ENCODE measurements around the gene KIAA1328.

KIAA1328 gene

GRCh38 chr18:37259711-37260110 is 430.8 kb downstream of the KIAA1328 start:
- DNase-seq = no peak

DNA sequence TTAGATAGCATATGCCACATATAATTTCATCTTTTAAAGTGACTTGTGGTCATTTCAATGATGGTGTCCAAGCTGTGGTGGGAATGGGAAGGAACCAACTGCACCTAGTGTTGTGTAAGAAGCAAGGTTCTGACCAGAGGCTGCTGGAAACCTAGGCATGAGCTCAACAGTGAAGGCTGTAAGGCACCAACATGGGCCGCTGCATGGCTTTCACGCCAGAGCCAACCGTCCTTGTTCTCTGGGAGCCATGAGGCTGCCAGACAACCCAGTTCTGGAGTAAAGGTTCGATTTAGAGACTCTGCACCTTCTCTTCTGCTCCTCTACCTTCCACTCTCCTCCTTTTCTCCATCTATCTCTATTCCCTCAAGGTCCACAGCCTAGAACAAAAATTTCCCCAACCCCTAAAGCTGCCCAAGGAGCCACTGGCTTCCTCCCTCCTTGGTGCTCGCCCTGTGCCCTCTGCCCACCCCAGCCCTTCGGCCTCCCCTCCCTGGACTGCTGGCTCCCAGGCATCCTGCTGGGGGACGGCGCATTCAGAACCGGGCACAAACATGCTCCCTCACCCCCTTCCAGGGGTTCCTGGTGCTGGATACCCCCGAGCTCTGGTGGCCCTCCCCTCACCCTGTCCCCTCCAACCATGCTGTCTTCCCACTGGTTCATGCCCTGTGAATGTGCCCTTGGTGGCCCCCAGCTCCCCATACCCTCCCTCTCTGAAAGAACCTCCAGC is 431.6 kb downstream of the KIAA1328 start:
- DNase-seq = no peak

DNA sequence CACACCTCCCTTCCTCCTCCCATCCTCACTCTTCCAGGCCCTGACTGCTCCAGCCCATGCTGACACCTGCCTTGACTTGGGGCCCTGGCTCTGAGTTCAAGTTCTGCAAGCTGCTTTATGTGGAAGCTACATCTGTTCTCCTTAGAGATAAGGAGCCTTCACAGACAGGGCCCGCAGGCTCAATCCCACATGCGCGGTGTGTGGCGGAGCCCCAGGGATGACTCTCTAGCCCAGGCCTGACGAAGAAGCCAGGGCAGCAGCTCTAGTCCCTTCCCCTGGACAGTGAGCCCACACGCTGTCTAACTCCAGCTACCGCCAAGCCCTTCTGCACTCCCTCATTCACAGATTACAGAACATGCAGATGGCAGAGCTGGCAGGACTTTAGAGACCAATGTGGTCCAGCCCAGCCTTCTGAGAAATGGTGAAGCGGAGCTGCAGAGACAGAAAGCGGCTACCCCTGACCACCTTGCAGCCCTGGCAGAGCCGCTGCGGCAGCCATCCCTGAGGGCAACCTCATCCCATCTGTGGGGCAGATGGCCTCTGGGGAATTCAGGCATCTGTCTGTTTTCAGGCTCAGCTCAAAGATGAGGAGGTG is 432.4 kb downstream of the KIAA1328 start:
- DNase-seq = no peak

GRCh38 chr18:37261988-37262387 is 433.1 kb downstream of the KIAA1328 start:
- no peak for DNase-seq

DNA sequence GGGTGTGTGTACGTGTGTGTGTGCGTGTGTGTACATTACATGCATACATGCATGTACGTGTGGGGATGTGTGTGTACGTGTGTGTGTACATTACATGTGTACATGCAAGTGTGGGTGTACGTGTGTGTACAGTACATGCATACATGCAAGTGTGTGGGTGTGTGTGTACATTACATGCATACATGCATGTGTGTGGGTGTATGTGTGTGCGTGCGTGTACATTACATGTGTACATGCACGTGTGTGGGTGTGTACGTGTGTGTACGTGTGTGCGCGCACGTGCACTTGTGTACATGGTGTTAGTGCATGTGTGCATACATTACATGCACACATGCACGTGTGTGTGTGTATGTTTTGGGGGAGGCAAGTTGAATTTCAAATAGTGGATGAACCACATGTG is 436.0 kb downstream of the KIAA1328 start:
- DNase-seq = no peak

GRCh38 chr18:37265382-37265781 is 436.5 kb downstream of the KIAA1328 start:
- no peak for DNase-seq

DNA sequence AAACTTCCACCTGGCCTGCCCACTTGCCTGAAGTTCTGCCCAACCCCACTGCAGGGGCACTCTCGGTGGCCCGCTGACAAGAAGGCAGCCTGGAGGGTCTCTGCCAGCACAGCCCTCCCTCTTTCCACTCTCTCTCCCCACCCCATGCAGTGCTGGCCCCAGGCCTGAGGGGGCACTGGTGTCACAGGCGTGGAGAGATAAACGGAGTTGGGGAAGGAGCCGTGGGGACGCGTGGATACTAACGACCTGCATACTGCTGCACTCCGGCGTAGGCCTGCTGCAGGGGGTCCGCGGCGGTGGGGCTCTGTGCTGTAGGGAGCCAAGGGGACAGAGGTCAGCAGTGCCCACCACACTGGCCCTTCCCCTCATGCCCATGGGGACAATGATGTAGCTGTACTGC is 437.4 kb downstream of the KIAA1328 start:
- DNase-seq = no peak

DNA sequence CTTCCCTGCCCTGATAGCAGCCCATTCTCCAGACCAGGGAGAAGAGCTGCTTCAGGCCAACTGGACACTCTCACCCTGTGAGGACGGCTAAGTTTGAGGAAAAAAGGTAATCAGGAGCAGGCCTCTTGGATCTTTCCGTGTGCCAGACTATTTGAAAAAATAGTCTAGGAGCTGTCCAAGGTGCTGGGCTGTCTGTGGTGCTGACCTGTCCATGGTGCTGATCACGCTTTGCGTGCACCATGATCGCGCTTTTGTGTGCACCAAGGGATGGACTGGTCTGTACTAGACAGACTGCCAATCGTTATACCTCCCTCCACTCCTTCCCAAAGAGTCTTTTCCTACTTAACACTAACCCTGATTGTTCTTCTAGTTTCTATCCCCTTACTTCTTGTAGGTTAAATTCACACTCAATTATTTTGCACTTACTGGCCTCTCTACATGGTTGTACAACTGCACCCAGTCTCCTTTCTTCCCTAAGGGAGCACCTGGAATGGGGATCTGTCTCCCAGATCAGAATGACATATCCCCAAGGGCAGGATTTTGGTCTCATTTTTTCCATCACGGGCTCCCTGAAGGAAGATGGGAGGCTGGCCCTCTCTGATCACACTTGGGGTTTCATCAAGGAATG is 441.2 kb downstream of the KIAA1328 start:
- DNase-seq = no peak

- no peak for DNase-seq
Measured at GRCh38 chr18:37270666-37271052, 441.7 kb downstream of the KIAA1328 start.

GRCh38 chr18:37272226-37272625 is 443.3 kb downstream of the KIAA1328 start:
- DNase-seq = no peak

GRCh38 chr18:37272841-37273240 is 443.9 kb downstream of the KIAA1328 start:
- no peak for DNase-seq

GRCh38 chr18:37274309-37275236 is 445.6 kb downstream of the KIAA1328 start:
- DNase-seq = no peak

DNA sequence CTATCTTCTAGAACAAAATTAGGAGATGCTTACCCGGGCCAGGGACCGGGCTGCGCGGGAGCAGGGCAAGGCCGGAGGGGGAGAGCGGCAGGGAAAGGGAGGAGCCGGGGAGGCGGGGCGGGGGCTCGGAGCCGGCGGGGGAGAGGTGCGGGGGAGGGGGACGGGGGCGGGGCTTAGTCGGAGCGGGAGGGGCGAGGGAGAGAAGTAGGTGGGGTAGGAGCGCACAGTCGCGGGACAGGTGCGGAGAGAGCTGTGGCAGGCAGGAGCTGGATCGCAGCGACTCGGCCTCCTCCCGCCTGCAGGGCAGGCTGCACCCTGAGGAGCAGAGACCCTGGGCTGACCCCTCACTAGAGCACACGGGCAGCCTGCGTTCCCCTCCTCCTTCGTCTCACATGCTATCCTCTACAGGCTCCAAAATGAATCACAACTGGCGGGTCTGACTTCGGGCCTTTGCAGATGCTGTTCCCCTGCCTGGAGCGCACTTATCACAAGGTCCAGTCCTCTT is 446.4 kb downstream of the KIAA1328 start:
- no peak for DNase-seq

- DNase-seq = no peak
Measured at GRCh38 chr18:37276111-37276890, 447.4 kb downstream of the KIAA1328 start.

DNA sequence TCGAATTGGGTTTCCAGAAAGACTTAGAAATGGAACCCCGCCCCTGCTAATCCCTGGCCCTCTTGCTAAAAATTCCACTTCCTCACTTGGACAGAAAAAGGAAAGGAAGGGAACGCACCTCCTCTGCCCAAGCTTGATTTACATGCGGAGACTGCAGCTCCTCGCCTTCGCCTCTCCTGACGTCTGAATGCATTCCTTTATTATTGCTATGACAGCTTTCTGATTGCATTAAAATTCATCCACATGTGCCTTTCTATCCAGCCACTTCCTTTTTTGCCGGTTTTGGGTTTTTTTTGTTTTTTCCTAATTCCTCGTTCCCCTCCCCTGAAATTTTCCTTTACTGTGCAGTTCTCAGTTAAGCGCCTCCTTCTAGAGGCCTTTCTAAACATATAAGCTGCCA is 448.9 kb downstream of the KIAA1328 start:
- no peak for DNase-seq
